Breast epithelium (tissue), 4 donors: Measurements from ENCODE around the gene SUPT7L. TPM values are rescaled to one million over a fixed set of nuclear protein-coding genes. Genes with fewer than 3 reads are reported as not detected.
A peak's percentile ranks its signal among the peaks of the same experiment; 100 is the strongest.

ENCODE experiments used
- DNase-seq, 2 donors: peaks; one replicate each; pipeline ENCODE4 v3.0.0-alpha.2; 2019; ENCODE audit warnings: low spot score in 2 of 2
- H3K27ac ChIP-seq, 2 donors: fragments of 200-600 bp; sonication (generic) in 1 of 2; one replicate each; pipeline ENCODE4 v1.5.1; 2016 to 2019; ENCODE audit warnings: mild to moderate bottlenecking in 1 of 2
- H3K27me3 ChIP-seq, 2 donors: fragments of 200-600 bp; sonication (generic) in 1 of 2; one replicate each; pipeline versions ENCODE4 v1.5.1 to v1.6.0; 2017 to 2019; ENCODE audit warnings: control low read depth in 1 of 2, mild to moderate bottlenecking in 1 of 2
- H3K36me3 ChIP-seq: fragments of 200-600 bp; one replicate; pipeline ENCODE4 v1.5.1; 2019
- H3K4me1 ChIP-seq, 2 donors: fragments of 200-600 bp; sonication (generic); one replicate each; pipeline ENCODE4 v1.5.1; 2016 to 2019; ENCODE audit warnings: control low read depth in 1 of 2
- H3K4me3 ChIP-seq, 3 donors: fragments of 200-600 bp; sonication (generic); 1 replicate in 2 of 3; 2 replicates in 1 of 3; pipeline ENCODE4 v1.5.1; 2016 to 2019; ENCODE audit warnings: mild to moderate bottlenecking in 3 of 3, moderate library complexity in 2 of 3
- H3K9me3 ChIP-seq, 2 donors: fragments of 200-600 bp; sonication (generic) in 1 of 2; one replicate each; pipeline ENCODE4 v1.5.1; 2016 to 2019; ENCODE audit warnings: control low read depth in 1 of 2
- CTCF ChIP-seq, 3 donors: fragments of 450-650 bp; IDR thresholded peaks; one replicate each; pipeline ENCODE4 v1.5.1; 2016 to 2017; ENCODE audit warnings: antibody characterized with exemption in 3 of 3, mild to moderate bottlenecking in 3 of 3, moderate library complexity in 3 of 3
- POLR2A ChIP-seq: fragments of 450-650 bp; IDR thresholded peaks from one replicate; pipeline ENCODE4 v1.6.1; 2016; ENCODE audit warnings: antibody characterized with exemption, mild to moderate bottlenecking, moderate library complexity
- POLR2AphosphoS5 ChIP-seq, 3 donors: sonication (generic); formaldehyde crosslinking; IDR thresholded peaks; one replicate each; pipeline ENCODE4 v1.6.1; 2017; ENCODE audit warnings: antibody characterized with exemption in 3 of 3
- intact Hi-C: fragments of 100-400 bp; cut with DNase I; formaldehyde crosslinking; loops from one replicate; pipeline ENCODE4 v1.15.1; 2023; ENCODE audit warnings: low total_unique reads
- total RNA-seq, 3 donors: library from RNA; depleted of rRNA; stranded (reverse); fragments of >200 nt; gene quantifications; one replicate each; pipeline ENCODE4 v1.1.0, GENCODE V29; 2016

SUPT7L gene
- total RNA-seq, 3 donors from 2014 or later: 21.4 to 34.2 (median 25.9) TPM

DNA sequence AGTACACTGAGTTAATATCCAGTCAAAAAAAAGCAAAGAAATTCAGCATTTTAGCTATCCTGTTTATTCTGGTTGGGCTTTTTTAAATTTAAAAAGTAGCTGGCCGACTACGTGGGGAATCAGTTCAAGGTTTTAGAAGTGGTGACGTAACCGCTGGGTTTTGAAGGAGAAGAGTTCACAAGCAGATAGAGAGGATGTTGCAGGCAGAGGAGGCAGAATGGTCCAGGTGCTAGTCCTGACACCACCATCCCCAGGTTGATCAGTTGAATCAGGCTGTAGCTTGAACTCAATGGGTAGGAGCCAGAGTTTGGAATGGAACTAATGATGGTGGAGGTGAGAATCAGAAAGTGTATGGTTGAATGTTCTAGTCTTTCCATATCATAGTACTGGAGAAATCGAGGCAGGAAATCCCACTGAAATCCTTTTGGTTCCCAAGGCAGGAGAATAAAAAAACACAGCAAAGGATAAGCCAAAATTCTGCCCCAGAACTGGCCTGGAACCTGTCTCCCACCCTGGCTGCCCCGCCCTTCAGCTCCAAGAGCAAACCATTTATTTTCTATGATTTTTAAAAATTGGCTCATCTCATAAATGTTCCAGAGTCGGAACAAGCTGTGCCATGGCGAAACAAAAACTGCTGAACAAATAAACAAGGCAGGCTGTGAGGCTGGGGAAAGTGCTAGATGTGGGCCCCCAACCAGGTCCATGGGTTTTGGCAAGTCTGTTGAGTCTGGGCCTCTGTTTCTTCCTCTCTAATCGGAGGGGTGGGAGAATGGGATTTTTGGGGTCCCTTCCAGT is 44.2 kb upstream of the SUPT7L start:
- no peaks in the 10 kb centered on the region for H3K36me3 ChIP-seq
- H3K4me3 ChIP-seq: no peak overlapping the region
- no peak for TF ChIP-seq CTCF (IDR thresholded peaks at IDR 0.05)
- TF ChIP-seq POLR2AphosphoS5 (IDR thresholded peaks at IDR 0.05): peak in 1 of 3 donors; percentile 3
- no peak for DNase-seq
- H3K4me1 ChIP-seq: no peaks in the 10 kb centered on the region
- peak overlapping the region in 1 of 2 donors; percentile 1 for H3K27ac ChIP-seq
- no peaks in the 10 kb centered on the region for H3K27me3 ChIP-seq
- H3K9me3 ChIP-seq: no peaks in the 10 kb centered on the region
- intact Hi-C loops: no loop called here

- peak; percentile 64 to 87 for DNase-seq
Observed at GRCh38 chr2:27705851-27706622, 42.6 kb upstream of the SUPT7L start.

GRCh38 chr2:27704342-27704876 is 41.0 kb upstream of the SUPT7L start:
- no peaks in the 10 kb centered on the region for H3K9me3 ChIP-seq
- TF ChIP-seq POLR2AphosphoS5 (IDR thresholded peaks at IDR 0.05) (no peak), CTCF (IDR thresholded peaks at IDR 0.05) (no peak), POLR2A (no peak)
- H3K36me3 ChIP-seq: no peaks in the 10 kb centered on the region
- peak overlapping the region in 1 of 2 donors; percentile 25 for H3K27ac ChIP-seq
- no peaks in the 10 kb centered on the region for H3K27me3 ChIP-seq
- no peak for DNase-seq
- no peak overlapping the region for H3K4me3 ChIP-seq
- intact Hi-C loops: no loop called here
- no peaks in the 10 kb centered on the region for H3K4me1 ChIP-seq

More at GRCh38 chr2:27705851-27706622, 42.6 kb upstream of the SUPT7L start:
- Histone ChIP-seq H3K27me3 (no peaks in the 10 kb centered on the region), H3K36me3 (no peaks in the 10 kb centered on the region), H3K4me1 (no peaks in the 10 kb centered on the region), H3K27ac (peak overlapping the region; percentile 91 to 96), H3K4me3 (no peak overlapping the region), H3K9me3 (no peaks in the 10 kb centered on the region)
- intact Hi-C loops: no loop called here
- TF ChIP-seq POLR2A (no peak), POLR2AphosphoS5 (IDR thresholded peaks at IDR 0.05) (peak; percentile 29 to 66 (median 65)), CTCF (IDR thresholded peaks at IDR 0.05) (no peak)

DNA sequence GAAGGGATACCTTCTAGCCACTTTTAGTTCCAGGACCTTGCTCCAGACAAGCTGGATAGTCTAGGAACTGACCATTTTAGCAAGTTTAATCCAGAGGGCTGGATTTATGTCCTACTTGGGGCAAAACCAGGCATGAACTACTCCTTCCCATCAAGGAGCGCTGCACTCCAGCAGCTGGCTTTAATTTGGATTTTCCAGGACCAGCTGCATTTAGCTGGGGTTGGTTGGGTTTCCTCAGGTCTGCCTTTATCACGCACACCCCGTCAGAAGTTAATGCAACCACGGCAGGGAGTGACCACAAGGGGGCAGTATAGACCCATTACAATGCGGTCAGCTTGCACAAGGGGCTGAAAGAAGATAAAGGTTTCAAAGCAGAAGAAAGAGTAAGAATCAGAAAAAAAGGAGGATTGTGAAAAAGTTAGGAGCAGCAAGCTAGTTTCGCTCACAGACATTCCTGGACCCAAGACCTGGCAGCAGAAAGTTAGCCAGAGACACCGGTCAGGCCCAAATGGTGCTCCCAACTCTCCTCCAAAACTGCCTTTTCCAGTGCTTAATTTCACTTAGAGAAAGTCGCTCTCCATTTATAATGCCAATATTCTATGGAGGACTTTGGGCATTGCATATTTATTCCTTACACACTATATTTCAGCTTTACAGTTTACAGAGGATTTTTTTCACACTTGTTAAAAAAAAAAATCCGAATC is 40.4 kb upstream of the SUPT7L start:
- DNase-seq: peak; percentile 78 to 84
- intact Hi-C loops: no loop called here
- Histone ChIP-seq H3K36me3 (no peaks in the 10 kb centered on the region), H3K27me3 (no peaks in the 10 kb centered on the region), H3K27ac (no peak overlapping the region), H3K9me3 (no peaks in the 10 kb centered on the region), H3K4me1 (no peaks in the 10 kb centered on the region), H3K4me3 (no peak overlapping the region)
- TF ChIP-seq POLR2AphosphoS5 (IDR thresholded peaks at IDR 0.05): peak in 2 of 3 donors; percentile 24 to 62
- no peak for TF ChIP-seq POLR2A
- TF ChIP-seq CTCF (IDR thresholded peaks at IDR 0.05): peak; percentile 86 to 95 (median 94)
